Chondrocyte (in vitro differentiated cells): ENCODE results near the gene STXBP1. TPM values are rescaled to one million over a fixed set of nuclear protein-coding genes. Genes with fewer than 3 reads are reported as not detected.

Experiments
- DNase-seq: peaks from one replicate; pipeline ENCODE4 v3.0.0; 2021; ENCODE audit warnings: mixed read lengths, low spot score
- H3K27ac Mint-ChIP-seq: one replicate; pipeline ENCODE4 v1.8.0; 2021; ENCODE audit warnings: mild to moderate bottlenecking, moderate library complexity, mixed read lengths; ENCODE audit not compliant: unreplicated experiment
- H3K27me3 Mint-ChIP-seq: 2 replicates; pipeline ENCODE4 v1.8.0; 2021; ENCODE audit warnings: low read depth, mixed read lengths
- H3K36me3 Mint-ChIP-seq: 2 replicates; pipeline ENCODE4 v1.8.0; 2021; ENCODE audit warnings: low read depth, mixed read lengths
- H3K4me1 Mint-ChIP-seq: 2 replicates; pipeline ENCODE4 v1.8.0; 2021; ENCODE audit warnings: low read depth, mild to moderate bottlenecking, mixed read lengths
- H3K4me3 Mint-ChIP-seq: one replicate; pipeline ENCODE4 v1.8.0; 2021; ENCODE audit warnings: mild to moderate bottlenecking, moderate library complexity, mixed read lengths; ENCODE audit not compliant: unreplicated experiment
- H3K9me3 Mint-ChIP-seq: 2 replicates; pipeline ENCODE4 v1.8.0; 2021; ENCODE audit warnings: low read depth, mixed read lengths
- total RNA-seq: library from RNA; stranded (reverse); gene quantifications from 3 replicates; pipeline ENCODE4 v1.2.1, GENCODE V29; 2021
- TF ChIP-seq, protein P1 (sequence below): fragments of 200-600 bp; sonication (generic); IDR thresholded peaks from 2 replicates; pipeline ENCODE4 v1.5.0; 2021; ENCODE audit warnings: antibody characterized with exemption, mild to moderate bottlenecking, moderate library complexity

Gene STXBP1
- total RNA-seq, 1 donor from 2014 or later = 41.6 TPM

DNA sequence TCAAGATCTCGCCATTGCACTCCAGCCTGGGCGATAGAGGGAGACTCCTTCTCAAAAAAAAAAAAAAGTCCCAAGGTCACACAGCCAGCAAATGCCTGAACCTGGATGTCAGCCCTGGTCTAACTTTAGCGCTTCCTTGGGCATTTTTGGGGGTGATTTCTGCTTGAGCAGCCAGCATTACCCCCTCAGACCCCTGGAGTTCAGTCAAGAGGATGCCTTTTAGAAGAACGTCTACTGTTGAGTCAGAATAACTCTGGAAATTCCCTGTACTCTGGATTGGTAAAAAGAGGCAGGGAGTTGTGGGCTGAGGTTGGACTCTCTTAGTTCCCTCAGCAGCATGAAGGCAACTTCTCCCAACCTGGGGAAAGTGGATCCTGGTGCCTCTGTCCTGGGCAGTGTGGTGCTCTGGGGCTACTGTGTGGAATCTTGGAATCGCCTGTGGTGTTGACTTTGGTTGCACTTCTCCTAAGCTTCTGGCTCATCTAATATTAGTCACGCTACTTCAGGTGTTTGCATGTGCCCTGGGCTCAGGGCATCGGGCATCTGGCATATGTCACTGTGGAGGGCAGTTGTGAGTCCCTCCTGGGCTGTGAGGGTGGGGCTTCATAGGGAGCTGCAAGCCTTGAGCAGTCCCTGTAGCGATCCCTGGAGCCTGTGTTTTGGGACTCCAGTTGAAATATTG is 32.2 kb downstream of the STXBP1 start:
- H3K9me3 Mint-ChIP-seq = no peaks in the 10 kb centered on the region
- no peak for DNase-seq
- no peak overlapping the region for H3K27ac Mint-ChIP-seq
- peaks cover 16% of the 10 kb centered on the region for H3K4me1 Mint-ChIP-seq
- H3K36me3 Mint-ChIP-seq = no peaks in the 10 kb centered on the region
- H3K4me3 Mint-ChIP-seq = no peak overlapping the region
- no peaks in the 10 kb centered on the region for H3K27me3 Mint-ChIP-seq
- TF ChIP-seq, protein P1, sequence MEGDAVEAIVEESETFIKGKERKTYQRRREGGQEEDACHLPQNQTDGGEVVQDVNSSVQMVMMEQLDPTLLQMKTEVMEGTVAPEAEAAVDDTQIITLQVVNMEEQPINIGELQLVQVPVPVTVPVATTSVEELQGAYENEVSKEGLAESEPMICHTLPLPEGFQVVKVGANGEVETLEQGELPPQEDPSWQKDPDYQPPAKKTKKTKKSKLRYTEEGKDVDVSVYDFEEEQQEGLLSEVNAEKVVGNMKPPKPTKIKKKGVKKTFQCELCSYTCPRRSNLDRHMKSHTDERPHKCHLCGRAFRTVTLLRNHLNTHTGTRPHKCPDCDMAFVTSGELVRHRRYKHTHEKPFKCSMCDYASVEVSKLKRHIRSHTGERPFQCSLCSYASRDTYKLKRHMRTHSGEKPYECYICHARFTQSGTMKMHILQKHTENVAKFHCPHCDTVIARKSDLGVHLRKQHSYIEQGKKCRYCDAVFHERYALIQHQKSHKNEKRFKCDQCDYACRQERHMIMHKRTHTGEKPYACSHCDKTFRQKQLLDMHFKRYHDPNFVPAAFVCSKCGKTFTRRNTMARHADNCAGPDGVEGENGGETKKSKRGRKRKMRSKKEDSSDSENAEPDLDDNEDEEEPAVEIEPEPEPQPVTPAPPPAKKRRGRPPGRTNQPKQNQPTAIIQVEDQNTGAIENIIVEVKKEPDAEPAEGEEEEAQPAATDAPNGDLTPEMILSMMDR = no peak

DNA sequence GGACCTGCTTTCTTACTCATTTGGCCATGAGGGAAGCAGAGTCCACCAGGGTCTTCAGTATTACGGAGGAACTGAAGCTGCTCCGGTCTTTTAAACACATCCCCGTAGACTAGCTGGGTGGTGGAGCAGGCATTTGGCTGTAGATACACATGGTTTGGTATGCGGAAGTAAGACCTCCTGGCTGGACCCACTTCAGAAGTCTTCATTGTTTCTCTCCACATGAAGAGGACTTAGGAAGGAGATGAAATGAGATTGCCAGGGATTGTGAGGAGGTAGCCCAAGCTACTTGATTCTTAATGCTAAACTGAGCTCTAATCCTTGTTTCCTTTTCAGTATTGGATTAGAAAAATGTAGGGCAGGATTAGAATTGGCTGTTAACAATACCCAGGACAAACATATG is 32.9 kb downstream of the STXBP1 start:
- H3K4me1 Mint-ChIP-seq = peaks cover 16% of the 10 kb centered on the region
- no peaks in the 10 kb centered on the region for H3K27me3 Mint-ChIP-seq
- H3K4me3 Mint-ChIP-seq = no peak overlapping the region
- H3K36me3 Mint-ChIP-seq = no peaks in the 10 kb centered on the region
- no peaks in the 10 kb centered on the region for H3K9me3 Mint-ChIP-seq
- DNase-seq = no peak
- TF ChIP-seq, protein P1 = no peak
- no peak overlapping the region for H3K27ac Mint-ChIP-seq

DNA sequence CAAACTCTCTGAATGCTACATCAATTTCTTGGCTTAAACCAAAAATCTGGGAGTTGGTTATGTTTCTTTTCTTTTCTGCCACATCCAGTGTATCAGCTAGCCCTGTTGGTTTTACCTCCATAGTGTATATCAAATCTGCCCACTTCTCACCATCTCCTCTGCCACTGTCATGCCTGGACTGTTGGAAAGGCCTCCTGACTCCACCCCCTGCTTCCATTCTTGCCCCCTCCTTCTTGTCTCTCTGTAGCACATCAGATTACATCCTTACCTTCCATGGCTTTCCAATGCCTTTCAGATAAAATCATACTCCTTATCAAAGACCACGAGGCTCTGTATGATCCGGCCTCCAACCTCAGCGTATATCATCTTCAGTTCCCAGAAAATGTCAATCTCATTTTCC is 35.4 kb downstream of the STXBP1 start:
- Mint-ChIP-seq H3K27me3 (no peaks in the 10 kb centered on the region), H3K27ac (no peak overlapping the region), H3K9me3 (no peaks in the 10 kb centered on the region), H3K36me3 (no peaks in the 10 kb centered on the region), H3K4me1 (peaks cover 6% of the 10 kb centered on the region), H3K4me3 (no peak overlapping the region)
- TF ChIP-seq, protein P1 = no peak
- no peak for DNase-seq

DNA sequence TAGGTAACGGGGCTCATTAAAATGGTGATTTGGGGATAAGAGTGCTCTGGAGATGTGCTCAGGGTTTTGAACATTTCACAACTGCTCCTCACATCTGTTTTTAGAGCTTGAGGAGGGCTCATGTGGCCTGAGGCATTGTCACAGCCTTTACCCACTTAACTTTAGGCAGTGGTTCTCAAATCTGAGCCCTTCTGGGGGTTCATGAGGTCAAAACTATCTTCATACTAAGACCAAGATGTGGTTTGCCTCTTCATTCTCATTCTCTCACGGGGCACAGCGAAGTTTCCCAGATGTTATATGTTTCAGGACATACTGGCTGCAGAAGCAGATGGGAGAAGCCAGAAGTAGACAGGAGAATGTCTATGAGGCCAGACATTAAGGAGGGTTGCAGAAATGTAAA is 38.4 kb downstream of the STXBP1 start:
- Mint-ChIP-seq H3K36me3 (peaks cover 7% of the 10 kb centered on the region), H3K4me3 (no peak overlapping the region), H3K4me1 (no peaks in the 10 kb centered on the region), H3K27ac (no peak overlapping the region), H3K9me3 (no peaks in the 10 kb centered on the region), H3K27me3 (no peaks in the 10 kb centered on the region)
- TF ChIP-seq, protein P1 = no peak
- DNase-seq = no peak

DNA sequence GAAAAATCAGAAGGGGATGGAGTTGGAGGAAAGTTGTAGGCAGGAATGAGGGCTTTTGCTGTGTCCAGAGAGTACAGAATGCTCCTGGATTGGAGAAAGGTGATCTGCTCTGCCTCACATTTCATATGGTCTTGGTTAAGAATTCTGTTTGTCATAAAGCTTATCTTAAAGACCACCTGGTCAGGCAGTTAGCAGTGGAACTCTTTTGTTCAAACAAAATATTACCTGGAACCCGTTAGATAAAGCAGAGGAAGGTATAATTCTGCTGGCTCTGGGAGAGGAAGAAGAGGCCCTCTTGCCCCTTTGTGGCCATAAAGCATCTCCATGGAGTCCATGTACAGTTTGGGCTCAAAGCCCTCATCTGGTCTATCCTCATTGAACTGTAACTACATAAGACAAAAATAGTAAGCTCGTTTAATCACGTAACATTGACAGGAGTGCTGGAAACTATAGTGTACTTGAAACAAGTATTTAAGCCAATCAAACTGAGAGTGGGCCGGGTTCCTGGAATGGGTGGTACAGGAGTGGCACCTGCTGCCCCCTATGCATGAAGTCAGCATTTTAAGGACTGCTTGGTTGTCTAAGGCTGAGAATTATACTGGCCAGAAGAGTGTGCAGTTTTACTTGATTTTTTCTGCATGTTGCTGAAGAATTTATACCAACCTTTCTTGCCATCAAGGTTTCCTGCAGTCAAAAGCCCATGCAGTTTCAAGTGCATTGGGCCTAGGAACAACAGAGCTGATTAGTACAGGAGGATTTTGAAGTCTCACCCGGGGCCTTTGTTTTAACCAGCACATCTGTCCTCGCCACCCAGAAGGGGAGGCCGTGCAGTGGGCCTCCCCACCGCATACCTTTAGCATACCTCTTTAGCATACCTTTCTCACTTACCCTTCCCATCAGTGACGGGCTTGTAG is 39.9 kb downstream of the STXBP1 start:
- H3K27me3 Mint-ChIP-seq = no peaks in the 10 kb centered on the region
- TF ChIP-seq, protein P1 = no peak
- H3K27ac Mint-ChIP-seq = no peak overlapping the region
- peaks cover 7% of the 10 kb centered on the region for H3K36me3 Mint-ChIP-seq
- no peaks in the 10 kb centered on the region for H3K4me1 Mint-ChIP-seq
- H3K4me3 Mint-ChIP-seq = no peak overlapping the region
- DNase-seq = no peak
- H3K9me3 Mint-ChIP-seq = no peaks in the 10 kb centered on the region
